Prostate gland (tissue), 2 donors: ENCODE measurements around the gene SYNPO. TPM values are rescaled to one million over a fixed set of nuclear protein-coding genes. Genes with fewer than 3 reads are reported as not detected.
A peak's percentile ranks its signal among the peaks of the same experiment; 100 is the strongest.

Source experiments
- DNase-seq: peaks from one replicate; pipeline ENCODE4 v3.0.0-alpha.2; 2019; ENCODE audit warnings: low spot score
- H3K27ac ChIP-seq, 2 donors: fragments of 200-600 bp; sonication (generic); 2 replicates each; pipeline ENCODE4 v1.5.1; 2017 to 2019
- H3K27me3 ChIP-seq: fragments of 200-600 bp; sonication (generic); replicated peaks from 2 replicates; pipeline ENCODE4 v1.5.1; 2019; ENCODE audit not compliant: insufficient read depth
- H3K36me3 ChIP-seq, 2 donors: fragments of 200-600 bp; sonication (generic); 1 replicate in 1 of 2; 2 replicates in 1 of 2; pipeline versions ENCODE4 v1.5.1 to v1.8.1; 2017 to 2019
- H3K4me1 ChIP-seq: fragments of 200-600 bp; sonication (generic); replicated peaks from 2 replicates; pipeline ENCODE4 v1.5.1; 2019
- H3K4me3 ChIP-seq, 2 donors: fragments of 200-600 bp; sonication (generic); 2 replicates each; pipeline ENCODE4 v1.5.1; 2017 to 2019
- H3K9me3 ChIP-seq: fragments of 200-600 bp; sonication (generic); 2 replicates; pipeline ENCODE4 v1.5.1; 2017
- CTCF ChIP-seq, 4 experiments: fragments of 200-600 bp in 2 of 4; fragments of 450-650 bp in 2 of 4; sonication (generic) in 2 of 4; IDR thresholded peaks; 1 replicate in 3 of 4; 2 replicates in 1 of 4; pipeline ENCODE4 v1.5.1; 2016 to 2019; ENCODE audit warnings: antibody characterized with exemption in 4 of 4, mild to moderate bottlenecking in 2 of 4, moderate library complexity in 2 of 4
- POLR2A ChIP-seq: fragments of 450-650 bp; IDR thresholded peaks from one replicate; pipeline ENCODE4 v1.6.1; 2016; ENCODE audit warnings: antibody characterized with exemption, mild to moderate bottlenecking
- POLR2AphosphoS5 ChIP-seq: sonication (generic); formaldehyde crosslinking; IDR thresholded peaks from one replicate; pipeline ENCODE4 v1.6.1; 2017; ENCODE audit warnings: antibody characterized with exemption
- WGBS: methylation state at CpG from one replicate; pipeline ENCODE4 v1.1.5; 2018; 5-methylcytosine and 5-hydroxymethylcytosine counted together
- intact Hi-C: fragments of 100-400 bp; cut with DNase I; formaldehyde crosslinking; loops from one replicate; pipeline ENCODE4 v1.14.2; 2022
- total RNA-seq, 2 donors: library from RNA; depleted of rRNA; stranded (reverse); fragments of >200 nt; gene quantifications; one replicate each; pipeline ENCODE4 v1.1.0, GENCODE V29; 2016

Gene SYNPO
- total RNA-seq, 2 donors from 2014 or later: 13.7 to 61.0 TPM

GRCh38 chr5:150651382-150651781, 10.9 kb downstream of the SYNPO start:
- no peaks in the 10 kb centered on the region for H3K9me3 ChIP-seq
- DNase-seq: no peak
- H3K27ac ChIP-seq: no peak overlapping the region
- WGBS: 62% methylated on average over 1 of the region's 1 CpG
- intact Hi-C loops: no loop called here
- no peaks in the 10 kb centered on the region for H3K27me3 ChIP-seq
- TF ChIP-seq CTCF (IDR thresholded peaks at IDR 0.05) (no peak), POLR2A (no peak), POLR2AphosphoS5 (no peak)
- no peak overlapping the region for H3K4me3 ChIP-seq
- H3K36me3 ChIP-seq: no peaks in the 10 kb centered on the region
- no peaks in the 10 kb centered on the region for H3K4me1 ChIP-seq

DNA sequence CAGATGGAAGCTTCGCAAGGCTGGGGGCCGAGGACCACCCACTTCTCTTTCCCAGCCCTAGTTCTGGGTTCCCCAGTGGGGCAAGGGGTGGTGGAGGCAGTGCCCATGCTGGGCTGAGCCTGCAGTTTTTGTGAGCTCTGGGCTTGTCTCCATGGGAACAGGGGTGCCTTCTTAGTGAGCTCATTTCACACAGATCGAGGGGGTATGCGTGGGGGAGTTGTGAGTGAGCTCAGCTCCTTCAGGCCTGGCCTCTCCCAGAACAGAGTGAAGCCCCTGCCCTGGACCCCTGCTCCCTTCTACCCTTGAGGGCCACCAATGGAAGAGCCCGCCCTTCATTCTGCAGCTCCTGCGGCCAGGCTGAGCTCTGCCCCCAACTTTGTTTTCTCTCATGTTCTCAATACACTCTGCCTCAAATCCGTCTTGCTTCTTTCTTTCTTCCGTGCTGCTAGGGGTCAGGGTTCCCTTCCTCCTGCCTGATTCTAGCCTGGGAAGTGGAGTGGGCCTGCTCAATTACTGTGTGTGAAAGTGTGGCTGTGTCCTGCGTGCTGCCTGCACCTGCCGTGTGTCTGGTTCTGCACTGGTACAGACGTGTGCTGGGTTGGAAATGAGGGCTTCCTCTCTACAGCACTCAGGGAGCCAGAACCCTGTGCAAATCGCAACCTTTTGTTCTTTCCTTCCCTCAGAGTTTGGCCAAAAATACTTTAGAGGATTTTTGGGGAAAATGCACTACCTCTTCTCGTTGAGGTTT, 11.6 kb downstream of the SYNPO start:
- 65% methylated on average over 13 of the region's 13 CpGs for WGBS
- H3K27ac ChIP-seq: no peak overlapping the region
- H3K4me1 ChIP-seq: no peaks in the 10 kb centered on the region
- DNase-seq: no peak
- H3K27me3 ChIP-seq: no peaks in the 10 kb centered on the region
- no peak overlapping the region for H3K4me3 ChIP-seq
- H3K9me3 ChIP-seq: no peaks in the 10 kb centered on the region
- intact Hi-C loops: no loop called here
- TF ChIP-seq POLR2AphosphoS5: no peak
- TF ChIP-seq CTCF (IDR thresholded peaks at IDR 0.05): no peak
- TF ChIP-seq POLR2A: no peak
- no peaks in the 10 kb centered on the region for H3K36me3 ChIP-seq

DNA sequence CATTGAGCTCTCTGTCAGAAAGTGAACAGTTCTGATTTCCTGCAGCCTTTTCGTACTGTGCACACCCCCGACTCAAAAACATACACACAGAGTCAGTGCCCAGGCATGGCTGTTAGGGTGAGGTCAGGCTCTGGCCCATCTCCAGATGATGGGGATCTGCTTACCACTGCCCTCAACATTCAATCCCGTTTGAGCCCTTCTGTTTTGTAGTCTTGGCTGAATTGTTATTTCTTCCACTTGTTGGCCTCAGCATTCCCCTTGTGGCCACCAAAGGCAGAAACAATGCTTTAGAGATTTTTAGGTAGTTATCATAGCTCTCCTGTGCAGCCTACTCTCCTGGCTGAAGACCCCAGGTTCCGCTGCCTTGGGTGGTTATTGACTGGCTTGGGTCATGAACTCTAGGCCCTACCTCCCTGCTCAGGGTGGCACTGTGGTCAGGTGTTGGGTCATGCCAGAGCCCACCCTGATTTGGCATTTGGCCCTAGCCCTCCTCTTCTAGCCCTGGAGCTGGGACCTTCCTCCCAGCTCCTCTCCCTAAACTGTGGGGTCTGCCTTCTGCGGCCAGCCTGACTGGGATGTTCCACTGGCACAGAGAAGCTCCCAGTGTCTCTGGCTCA, 12.8 kb downstream of the SYNPO start:
- intact Hi-C loops: no loop called here
- no peak overlapping the region for H3K4me3 ChIP-seq
- peak overlapping the region in 1 of 2 donors; percentile 15 for H3K27ac ChIP-seq
- no peaks in the 10 kb centered on the region for H3K36me3 ChIP-seq
- H3K4me1 ChIP-seq: no peaks in the 10 kb centered on the region
- no peaks in the 10 kb centered on the region for H3K9me3 ChIP-seq
- WGBS: 72% methylated on average over 5 of the region's 5 CpGs
- TF ChIP-seq POLR2AphosphoS5 (no peak), POLR2A (no peak), CTCF (IDR thresholded peaks at IDR 0.05) (no peak)
- no peaks in the 10 kb centered on the region for H3K27me3 ChIP-seq
- no peak for DNase-seq

GRCh38 chr5:150653762-150654556, 13.5 kb downstream of the SYNPO start:
- Histone ChIP-seq H3K27me3 (no peaks in the 10 kb centered on the region), H3K4me1 (no peaks in the 10 kb centered on the region), H3K27ac (peak overlapping the region in 1 of 2 donors; percentile 15), H3K4me3 (no peak overlapping the region), H3K36me3 (no peaks in the 10 kb centered on the region), H3K9me3 (no peaks in the 10 kb centered on the region)
- 64% methylated on average over 2 of the region's 2 CpGs for WGBS
- DNase-seq: no peak
- intact Hi-C loops: no loop called here
- no peak for TF ChIP-seq CTCF (IDR thresholded peaks at IDR 0.05)
